Smooth muscle cell (in vitro differentiated cells): Measurements from ENCODE around the gene SLC12A5. TPM values are rescaled to one million over a fixed set of nuclear protein-coding genes. Genes with fewer than 3 reads are reported as not detected.

Experiments used
- DNase-seq: peaks from one replicate; lab custom pipeline; 2025; ENCODE audit not compliant: unreplicated experiment; lab: John Stamatoyannopoulos, UW
- H2AFZ ChIP-seq: fragments of 200-600 bp; sonication (generic); 2 replicates; pipeline ENCODE4 v1.6.0; 2016; ENCODE audit warnings: antibody characterized with exemption, low read depth, mild to moderate bottlenecking
- H3F3A ChIP-seq: fragments of 200-600 bp; sonication (generic); 2 replicates; pipeline ENCODE4 v1.6.0; 2017; ENCODE audit warnings: antibody characterized with exemption, low read depth
- H3K27ac ChIP-seq: fragments of 200-600 bp; sonication (generic); 2 replicates; pipeline ENCODE4 v1.5.1; 2016; ENCODE audit warnings: low read depth, mild to moderate bottlenecking
- H3K27me3 ChIP-seq: fragments of 200-600 bp; sonication (generic); 2 replicates; pipeline ENCODE4 v1.6.1; 2016; ENCODE audit warnings: low read depth, mild to moderate bottlenecking
- H3K36me3 ChIP-seq: fragments of 200-600 bp; sonication (generic); 2 replicates; pipeline ENCODE4 v1.5.1; 2016; ENCODE audit warnings: low read depth
- H3K4me1 ChIP-seq: fragments of 200-600 bp; sonication (generic); 2 replicates; pipeline ENCODE4 v1.5.1; 2016; ENCODE audit warnings: low read depth
- H3K4me2 ChIP-seq: fragments of 200-600 bp; sonication (generic); 2 replicates; pipeline ENCODE4 v1.6.0; 2016; ENCODE audit warnings: mild to moderate bottlenecking
- H3K4me3 ChIP-seq: fragments of 200-600 bp; sonication (generic); 2 replicates; pipeline ENCODE4 v1.5.1; 2016; ENCODE audit warnings: mild to moderate bottlenecking
- H3K79me2 ChIP-seq: fragments of 200-600 bp; sonication (generic); 2 replicates; pipeline ENCODE4 v1.6.0; 2016; ENCODE audit warnings: low read depth, mild to moderate bottlenecking
- H3K9ac ChIP-seq: fragments of 200-600 bp; sonication (generic); 2 replicates; pipeline ENCODE4 v1.6.0; 2016; ENCODE audit warnings: low read depth
- H3K9me3 ChIP-seq: fragments of 200-600 bp; sonication (generic); replicated peaks from 2 replicates; pipeline ENCODE4 v1.5.1; 2016; ENCODE audit warnings: low read depth
- H4K20me1 ChIP-seq: fragments of 200-600 bp; sonication (generic); 2 replicates; pipeline ENCODE4 v1.6.0; 2016; ENCODE audit warnings: low read depth
- WGBS: methylation state at CpG from one replicate; pipeline ENCODE4 v1.1.7; 2016; ENCODE audit warnings: low lambda C conversion rate; 5-methylcytosine and 5-hydroxymethylcytosine counted together
- polyA plus RNA-seq: library from polyadenylated mRNA; unstranded; fragments of >200 nt; fragmentation: Nextera tagmentation; extraction: Ambion mirVana; gene quantifications from 2 replicates; pipeline ENCODE4 v1.2.1, GENCODE V29; 2016
- total RNA-seq: library from RNA; depleted of rRNA; stranded (reverse); fragments of >200 nt; gene quantifications from 2 replicates; pipeline ENCODE4 v1.2.3, GENCODE V29; 2014
- TF ChIP-seq, protein P1 (sequence below): fragments of 200-600 bp; sonication (generic); IDR thresholded peaks from 2 replicates; pipeline ENCODE4 v1.5.1; 2017; ENCODE audit warnings: borderline replicate concordance, mild to moderate bottlenecking, antibody characterized with exemption; ENCODE audit not compliant: insufficient read depth, poor library complexity, severe bottlenecking

The SLC12A5 gene
- total and polyA plus RNA-seq, 2 experiments from 2014 or later = 0.40 to 1.3 TPM

DNA sequence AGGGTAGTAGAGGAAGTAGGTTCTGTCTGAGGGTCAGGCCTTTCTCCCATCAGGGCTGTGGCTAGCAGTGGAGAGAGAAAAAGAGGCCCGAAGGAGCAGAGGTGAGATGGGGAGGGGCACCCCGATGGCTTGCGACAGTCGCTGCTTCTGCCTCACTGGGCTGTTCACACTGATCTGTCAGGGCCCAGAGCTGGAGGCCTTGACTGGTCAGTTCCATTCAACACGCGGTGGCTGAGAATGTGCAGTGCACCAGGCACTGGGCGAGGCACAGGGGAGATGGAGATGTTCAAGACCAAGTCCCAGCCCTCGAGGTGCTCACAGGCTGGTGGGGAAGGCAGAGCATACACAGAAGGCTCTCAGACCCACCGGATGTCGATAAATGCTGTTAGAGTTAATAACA, 21.4 kb downstream of the SLC12A5 start:
- H3K79me2 ChIP-seq = no peaks in the 10 kb centered on the region
- no peak for DNase-seq
- H3F3A ChIP-seq = no peaks in the 10 kb centered on the region
- H3K36me3 ChIP-seq = no peaks in the 10 kb centered on the region
- no peak overlapping the region for H3K4me2 ChIP-seq
- no peak overlapping the region for H3K9ac ChIP-seq
- WGBS = 71% methylated on average over 10 of the region's 10 CpGs
- H3K4me1 ChIP-seq = no peaks in the 10 kb centered on the region
- no peak overlapping the region for H3K4me3 ChIP-seq
- no peak overlapping the region for H2AFZ ChIP-seq
- no peaks in the 10 kb centered on the region for H3K9me3 ChIP-seq
- TF ChIP-seq, protein P1, sequence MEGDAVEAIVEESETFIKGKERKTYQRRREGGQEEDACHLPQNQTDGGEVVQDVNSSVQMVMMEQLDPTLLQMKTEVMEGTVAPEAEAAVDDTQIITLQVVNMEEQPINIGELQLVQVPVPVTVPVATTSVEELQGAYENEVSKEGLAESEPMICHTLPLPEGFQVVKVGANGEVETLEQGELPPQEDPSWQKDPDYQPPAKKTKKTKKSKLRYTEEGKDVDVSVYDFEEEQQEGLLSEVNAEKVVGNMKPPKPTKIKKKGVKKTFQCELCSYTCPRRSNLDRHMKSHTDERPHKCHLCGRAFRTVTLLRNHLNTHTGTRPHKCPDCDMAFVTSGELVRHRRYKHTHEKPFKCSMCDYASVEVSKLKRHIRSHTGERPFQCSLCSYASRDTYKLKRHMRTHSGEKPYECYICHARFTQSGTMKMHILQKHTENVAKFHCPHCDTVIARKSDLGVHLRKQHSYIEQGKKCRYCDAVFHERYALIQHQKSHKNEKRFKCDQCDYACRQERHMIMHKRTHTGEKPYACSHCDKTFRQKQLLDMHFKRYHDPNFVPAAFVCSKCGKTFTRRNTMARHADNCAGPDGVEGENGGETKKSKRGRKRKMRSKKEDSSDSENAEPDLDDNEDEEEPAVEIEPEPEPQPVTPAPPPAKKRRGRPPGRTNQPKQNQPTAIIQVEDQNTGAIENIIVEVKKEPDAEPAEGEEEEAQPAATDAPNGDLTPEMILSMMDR = no peak
- peaks cover 14% of the 10 kb centered on the region for H3K27me3 ChIP-seq
- H3K27ac ChIP-seq = no peak overlapping the region
- H4K20me1 ChIP-seq = no peaks in the 10 kb centered on the region

DNA sequence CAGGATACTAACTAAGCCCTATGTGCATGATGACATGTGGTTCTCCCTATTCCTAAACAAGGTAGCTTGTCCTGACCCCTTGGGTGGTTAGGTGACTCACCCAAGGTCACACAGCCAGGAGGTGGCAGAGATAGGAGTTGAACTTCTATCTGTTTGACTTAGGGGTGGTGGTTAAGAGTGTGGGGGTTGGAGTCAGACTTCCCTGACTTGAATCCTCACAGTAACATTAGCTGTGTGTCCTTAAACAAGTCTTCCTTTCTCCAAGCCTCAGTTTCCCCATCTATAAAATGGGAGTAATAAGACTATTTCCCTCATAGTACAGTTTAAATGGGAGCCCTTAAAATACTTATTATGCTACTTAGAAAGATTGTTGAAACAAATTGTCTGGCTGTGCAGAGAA, 21.9 kb downstream of the SLC12A5 start:
- Histone ChIP-seq H2AFZ (no peak overlapping the region), H3K9ac (no peak overlapping the region), H3K4me2 (no peak overlapping the region), H3K27me3 (peaks cover 14% of the 10 kb centered on the region), H3F3A (no peaks in the 10 kb centered on the region), H3K4me1 (no peaks in the 10 kb centered on the region), H3K4me3 (no peak overlapping the region), H3K27ac (no peak overlapping the region), H3K9me3 (no peaks in the 10 kb centered on the region), H3K79me2 (no peaks in the 10 kb centered on the region), H3K36me3 (no peaks in the 10 kb centered on the region), H4K20me1 (no peaks in the 10 kb centered on the region)
- no peak for DNase-seq
- TF ChIP-seq, protein P1 = no peak

- no peak overlapping the region for H3K9ac ChIP-seq
- H3K9me3 ChIP-seq = no peaks in the 10 kb centered on the region
- H2AFZ ChIP-seq = no peak overlapping the region
- WGBS = 78% methylated on average over 19 of the region's 19 CpGs
- no peaks in the 10 kb centered on the region for H3K79me2 ChIP-seq
- no peaks in the 10 kb centered on the region for H3K4me1 ChIP-seq
- TF ChIP-seq, protein P1 = no peak
- H3K4me3 ChIP-seq = no peak overlapping the region
- no peak overlapping the region for H3K27ac ChIP-seq
- H3K36me3 ChIP-seq = no peaks in the 10 kb centered on the region
- H3K4me2 ChIP-seq = no peak overlapping the region
- no peak for DNase-seq
- H3F3A ChIP-seq = no peaks in the 10 kb centered on the region
- H4K20me1 ChIP-seq = peaks cover under 1% of the 10 kb centered on the region
- H3K27me3 ChIP-seq = peaks cover 14% of the 10 kb centered on the region
These were observed 22.7 kb downstream of the SLC12A5 start for GRCh38 chr20:46051556-46052308.

GRCh38 chr20:46053416-46053815, 24.4 kb downstream of the SLC12A5 start:
- Histone ChIP-seq H3K9me3 (no peaks in the 10 kb centered on the region), H3K4me2 (no peak overlapping the region), H3F3A (no peaks in the 10 kb centered on the region), H2AFZ (no peak overlapping the region), H3K27me3 (peaks cover 29% of the 10 kb centered on the region), H3K79me2 (no peaks in the 10 kb centered on the region), H3K4me1 (peaks cover 10% of the 10 kb centered on the region), H3K9ac (no peak overlapping the region), H4K20me1 (peaks cover 17% of the 10 kb centered on the region), H3K4me3 (no peak overlapping the region), H3K36me3 (no peaks in the 10 kb centered on the region), H3K27ac (no peak overlapping the region)
- 97% methylated on average over 8 of the region's 8 CpGs for WGBS
- TF ChIP-seq, protein P1 = no peak
- DNase-seq = no peak
